HUDEP-2 (cell line): ENCODE results near the gene TRIM44.
"Not testable (repeated sequence)": the region's sequence is repeated elsewhere in the genome, so short reads cannot be mapped to it uniquely, and the experiment has no call there.

Experiments used
- DNase-seq, 76 experiments: peaks; one replicate each; lab custom pipeline; 2025; ENCODE audit not compliant: unreplicated experiment in 76 of 76; lab: John Stamatoyannopoulos, UW

The TRIM44 gene

GRCh38 chr11:35668350-35668749, 5.8 kb downstream of the TRIM44 start:
- DNase-seq: not testable (repeated sequence)

GRCh38 chr11:35671396-35672127, 9.0 kb downstream of the TRIM44 start:
- DNase-seq: no peak

- no peak for DNase-seq
Observed at GRCh38 chr11:35672608-35673007, 10.0 kb downstream of the TRIM44 start.

GRCh38 chr11:35675901-35676610, 13.5 kb downstream of the TRIM44 start:
- no peak for DNase-seq

- no peak for DNase-seq
Observed at GRCh38 chr11:35676611-35676965, 14.0 kb downstream of the TRIM44 start.

GRCh38 chr11:35677904-35678303, 15.3 kb downstream of the TRIM44 start:
- DNase-seq: no peak

GRCh38 chr11:35678471-35678870, 15.9 kb downstream of the TRIM44 start:
- no peak for DNase-seq

- DNase-seq: no peak
Observed at GRCh38 chr11:35678975-35679374, 16.4 kb downstream of the TRIM44 start.

GRCh38 chr11:35680506-35680905, 17.9 kb downstream of the TRIM44 start:
- DNase-seq: no peak

GRCh38 chr11:35681163-35681767, 18.7 kb downstream of the TRIM44 start:
- DNase-seq: peak in 2 of 76 experiments; percentile 13 to 14

- DNase-seq: no peak
Observed at GRCh38 chr11:35682230-35683173, 19.9 kb downstream of the TRIM44 start.

- no peak for DNase-seq
Observed at GRCh38 chr11:35683728-35684339, 21.3 kb downstream of the TRIM44 start.

- DNase-seq: no peak
Observed at GRCh38 chr11:35688023-35688422, 25.4 kb downstream of the TRIM44 start.

GRCh38 chr11:35689081-35689996, 26.8 kb downstream of the TRIM44 start:
- no peak for DNase-seq

GRCh38 chr11:35702126-35702525, 39.6 kb downstream of the TRIM44 start:
- DNase-seq: no peak

- no peak for DNase-seq
Observed at GRCh38 chr11:35709376-35709775, 46.8 kb downstream of the TRIM44 start.

- DNase-seq: no peak
Observed at GRCh38 chr11:35711173-35711910, 48.8 kb downstream of the TRIM44 start.

GRCh38 chr11:35711924-35712323, 49.3 kb downstream of the TRIM44 start:
- no peak for DNase-seq

- no peak for DNase-seq
Observed at GRCh38 chr11:35712533-35712932, 50.0 kb downstream of the TRIM44 start.
